Retinal pigment epithelial cell (primary cell): ENCODE data around the gene FKRP.

Experiments
- DNase-seq: peaks from one replicate; pipeline ENCODE4 v3.0.0-alpha.2; 2010; ENCODE audit warnings: low read depth
- H3K4me3 ChIP-seq: 2 replicates; pipeline ENCODE4 v1.5.1; 2011; ENCODE audit warnings: mild to moderate bottlenecking, low read length, control low read depth, moderate library complexity
- TF ChIP-seq, protein P1 (sequence below): conservative IDR thresholded peaks from 2 replicates; pipeline ENCODE4 v1.5.1; 2011; ENCODE audit warnings: low read depth, low read length, control low read depth, inconsistent platforms

The FKRP gene

DNA sequence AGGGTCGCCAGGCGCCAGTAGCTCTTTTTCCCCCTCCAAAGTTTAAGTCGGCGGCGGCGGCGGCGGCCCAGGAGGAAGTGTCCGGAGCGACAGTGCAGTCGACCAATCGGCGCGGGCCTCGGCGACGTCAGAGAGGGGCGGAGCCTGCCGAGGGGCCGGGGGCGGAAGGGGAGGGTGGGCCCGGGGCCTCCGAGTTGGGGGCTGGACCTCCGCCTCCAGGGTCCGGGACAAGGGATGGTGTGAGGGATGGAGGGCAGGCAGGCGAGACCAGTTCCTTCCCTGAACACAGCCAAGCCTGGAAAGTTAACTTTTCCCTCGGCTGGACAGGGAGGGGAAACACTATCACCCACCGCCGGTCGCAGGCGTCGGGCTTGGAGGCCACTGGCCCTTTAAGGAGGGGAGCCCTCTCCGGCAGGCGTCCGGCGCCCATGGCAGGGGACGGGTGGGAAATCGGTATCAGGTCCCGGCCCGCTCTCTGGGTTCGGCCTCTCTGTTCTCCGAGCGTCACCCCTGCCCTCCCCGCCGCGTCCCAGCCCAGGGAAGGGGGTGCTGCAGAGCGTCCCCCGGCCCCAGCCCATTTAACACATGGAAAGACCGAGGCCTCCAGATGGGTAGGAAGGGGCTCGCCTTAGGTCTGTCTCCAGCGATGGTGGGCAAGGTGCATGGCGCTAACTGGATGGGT is 28.7 kb upstream of the FKRP start, which contains the start of gene PRKD2:
Gene PRKD2 (minus strand): TSS at position 81 of the 682 bp plus-strand sequence. CDS start 744 bp downstream, outside the sequence.
- peak within 1 kb of the TSS; percentile 90 for H3K4me3 ChIP-seq
- TF ChIP-seq, protein P1, sequence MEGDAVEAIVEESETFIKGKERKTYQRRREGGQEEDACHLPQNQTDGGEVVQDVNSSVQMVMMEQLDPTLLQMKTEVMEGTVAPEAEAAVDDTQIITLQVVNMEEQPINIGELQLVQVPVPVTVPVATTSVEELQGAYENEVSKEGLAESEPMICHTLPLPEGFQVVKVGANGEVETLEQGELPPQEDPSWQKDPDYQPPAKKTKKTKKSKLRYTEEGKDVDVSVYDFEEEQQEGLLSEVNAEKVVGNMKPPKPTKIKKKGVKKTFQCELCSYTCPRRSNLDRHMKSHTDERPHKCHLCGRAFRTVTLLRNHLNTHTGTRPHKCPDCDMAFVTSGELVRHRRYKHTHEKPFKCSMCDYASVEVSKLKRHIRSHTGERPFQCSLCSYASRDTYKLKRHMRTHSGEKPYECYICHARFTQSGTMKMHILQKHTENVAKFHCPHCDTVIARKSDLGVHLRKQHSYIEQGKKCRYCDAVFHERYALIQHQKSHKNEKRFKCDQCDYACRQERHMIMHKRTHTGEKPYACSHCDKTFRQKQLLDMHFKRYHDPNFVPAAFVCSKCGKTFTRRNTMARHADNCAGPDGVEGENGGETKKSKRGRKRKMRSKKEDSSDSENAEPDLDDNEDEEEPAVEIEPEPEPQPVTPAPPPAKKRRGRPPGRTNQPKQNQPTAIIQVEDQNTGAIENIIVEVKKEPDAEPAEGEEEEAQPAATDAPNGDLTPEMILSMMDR = no peak
- DNase-seq = no peak

- peak overlapping the region; percentile 90 for H3K4me3 ChIP-seq
- TF ChIP-seq, protein P1 = no peak
- DNase-seq = no peak
These were observed 28.1 kb upstream of the FKRP start for GRCh38 chr19:46717716-46718143.

- H3K4me3 ChIP-seq = no peak overlapping the region
- DNase-seq = no peak
- TF ChIP-seq, protein P1 = no peak
These were observed 27.5 kb upstream of the FKRP start for GRCh38 chr19:46718157-46718933.

GRCh38 chr19:46718934-46719622 is 26.8 kb upstream of the FKRP start:
- no peak overlapping the region for H3K4me3 ChIP-seq
- no peak for DNase-seq
- TF ChIP-seq, protein P1 = no peak

DNA sequence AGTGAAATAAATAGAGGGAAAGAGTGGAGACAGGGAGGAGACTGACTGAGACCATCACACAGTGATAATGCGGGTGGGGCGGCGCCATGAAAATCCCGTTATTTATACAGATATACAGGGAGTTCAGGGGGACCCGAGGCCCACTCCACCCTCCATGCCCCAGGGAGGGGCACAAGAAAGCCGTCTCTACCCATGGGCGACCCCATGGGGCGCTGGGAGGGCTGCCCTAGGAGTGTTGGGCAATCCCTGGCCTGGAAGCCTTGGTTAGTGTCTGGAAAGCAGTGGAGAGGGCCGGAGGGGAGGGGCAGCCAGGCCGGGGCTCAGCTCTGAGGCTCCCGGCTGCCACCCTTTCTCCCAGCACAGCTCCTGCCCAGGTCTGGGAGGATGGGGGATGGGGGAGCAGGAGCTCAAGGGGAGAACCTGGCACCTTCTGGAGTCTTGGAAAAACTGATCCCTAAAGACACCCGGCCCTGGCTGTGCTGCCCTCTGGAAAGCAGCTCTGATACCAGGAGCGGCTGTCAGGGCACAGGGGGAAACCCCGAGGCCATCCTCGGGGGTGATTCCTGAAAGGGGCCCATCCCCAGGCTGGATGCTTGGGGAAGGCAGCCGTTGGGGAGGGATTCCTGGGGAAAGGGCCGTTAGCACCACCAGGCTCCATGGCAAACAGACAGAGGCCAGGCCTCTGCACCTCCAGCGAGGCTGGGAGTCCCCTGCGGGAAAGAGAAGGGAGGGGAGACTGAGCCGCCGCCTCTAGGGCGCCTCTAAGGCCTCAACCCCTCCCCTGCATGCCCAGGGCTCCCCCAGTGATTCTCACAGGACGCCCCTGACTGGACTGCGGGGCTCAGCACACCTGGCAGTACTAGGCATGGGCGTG is 26.0 kb upstream of the FKRP start:
- TF ChIP-seq, protein P1 = no peak
- no peak for DNase-seq
- no peak overlapping the region for H3K4me3 ChIP-seq

GRCh38 chr19:46720503-46721239 is 25.2 kb upstream of the FKRP start:
- H3K4me3 ChIP-seq = no peak overlapping the region
- DNase-seq = no peak
- TF ChIP-seq, protein P1 = no peak
